HG02759 (cell line): Measurements from ENCODE around the gene C1RL.

Experiments
- ATAC-seq: cut with Tn5 transposase; IDR thresholded peaks from one replicate; pipeline ENCODE4 v1.9.1; 2021; ENCODE audit warnings: mild to moderate bottlenecking, moderate library complexity; ENCODE audit not compliant: unreplicated experiment

C1RL gene

GRCh38 chr12:7108796-7109571, at the start of gene C1RL:
Gene C1RL, minus strand, starts transcription at chr12:7109214. Its CDS starts 34 bp downstream, at chr12:7109180.
- peak; percentile 35 for ATAC-seq

GRCh38 chr12:7157391-7157790, 48.4 kb upstream of the C1RL start:
- ATAC-seq = no peak

GRCh38 chr12:7156259-7157197, 47.5 kb upstream of the C1RL start:
- no peak for ATAC-seq

GRCh38 chr12:7155471-7156034, 46.5 kb upstream of the C1RL start:
- ATAC-seq = no peak

- no peak for ATAC-seq
These were observed 46.0 kb upstream of the C1RL start for GRCh38 chr12:7154901-7155470.

- ATAC-seq = no peak
These were observed 45.0 kb upstream of the C1RL start for GRCh38 chr12:7154042-7154441.

GRCh38 chr12:7152818-7153217, 43.8 kb upstream of the C1RL start:
- no peak for ATAC-seq

GRCh38 chr12:7151532-7151931, 42.5 kb upstream of the C1RL start:
- ATAC-seq = no peak

- no peak for ATAC-seq
These were observed 41.8 kb upstream of the C1RL start for GRCh38 chr12:7150841-7151240.

- ATAC-seq = no peak
These were observed 41.3 kb upstream of the C1RL start for GRCh38 chr12:7150356-7150755.

- ATAC-seq = no peak
These were observed 37.9 kb upstream of the C1RL start for GRCh38 chr12:7146906-7147305.

GRCh38 chr12:7146228-7146627, 37.2 kb upstream of the C1RL start:
- no peak for ATAC-seq

GRCh38 chr12:7145671-7146070, 36.7 kb upstream of the C1RL start:
- ATAC-seq = no peak

- no peak for ATAC-seq
These were observed 35.6 kb upstream of the C1RL start for GRCh38 chr12:7144414-7145120.

- no peak for ATAC-seq
These were observed 34.5 kb upstream of the C1RL start for GRCh38 chr12:7143564-7143963.

- ATAC-seq = no peak
These were observed 33.9 kb upstream of the C1RL start for GRCh38 chr12:7142809-7143465.

- no peak for ATAC-seq
These were observed 33.1 kb upstream of the C1RL start for GRCh38 chr12:7142056-7142644.

GRCh38 chr12:7141351-7142005, 32.5 kb upstream of the C1RL start:
- ATAC-seq = no peak

GRCh38 chr12:7139200-7139599, 30.2 kb upstream of the C1RL start:
- ATAC-seq = no peak
